ENCODE data around the gene SLC22A2.

DNA sequence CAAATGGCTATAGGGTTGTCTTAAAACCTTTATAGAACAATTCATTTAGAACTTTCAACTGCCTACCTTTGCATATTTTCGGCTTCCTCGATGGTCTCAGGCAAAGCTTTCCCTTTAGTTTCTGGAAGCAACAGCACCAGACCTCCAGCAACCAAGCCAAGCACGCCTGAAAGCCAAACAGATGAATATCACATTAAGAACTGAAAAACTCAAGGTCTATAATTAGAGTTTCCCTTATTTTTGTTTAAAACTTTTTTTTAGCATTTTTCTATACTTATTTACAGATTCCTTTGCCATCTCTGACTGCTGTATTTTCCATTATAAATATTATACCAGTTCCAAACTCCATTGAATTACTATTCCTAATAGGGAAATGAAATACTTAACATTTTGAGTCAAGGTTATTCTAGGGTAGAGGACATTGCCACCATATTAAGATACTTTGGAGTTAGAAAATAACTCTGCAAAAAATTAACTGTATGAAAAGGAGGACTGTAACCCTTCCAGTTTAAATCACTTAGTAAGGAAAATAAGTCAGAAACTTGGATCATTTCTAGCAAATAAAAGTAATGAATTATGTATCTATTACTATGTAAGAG, 33.9 kb downstream of the SLC22A2 start:
- TF ChIP-seq EZH2 (IDR thresholded peaks at IDR 0.05; ENCODE audit: insufficient read depth, low read length): no peak
- TF ChIP-seq, protein P1, sequence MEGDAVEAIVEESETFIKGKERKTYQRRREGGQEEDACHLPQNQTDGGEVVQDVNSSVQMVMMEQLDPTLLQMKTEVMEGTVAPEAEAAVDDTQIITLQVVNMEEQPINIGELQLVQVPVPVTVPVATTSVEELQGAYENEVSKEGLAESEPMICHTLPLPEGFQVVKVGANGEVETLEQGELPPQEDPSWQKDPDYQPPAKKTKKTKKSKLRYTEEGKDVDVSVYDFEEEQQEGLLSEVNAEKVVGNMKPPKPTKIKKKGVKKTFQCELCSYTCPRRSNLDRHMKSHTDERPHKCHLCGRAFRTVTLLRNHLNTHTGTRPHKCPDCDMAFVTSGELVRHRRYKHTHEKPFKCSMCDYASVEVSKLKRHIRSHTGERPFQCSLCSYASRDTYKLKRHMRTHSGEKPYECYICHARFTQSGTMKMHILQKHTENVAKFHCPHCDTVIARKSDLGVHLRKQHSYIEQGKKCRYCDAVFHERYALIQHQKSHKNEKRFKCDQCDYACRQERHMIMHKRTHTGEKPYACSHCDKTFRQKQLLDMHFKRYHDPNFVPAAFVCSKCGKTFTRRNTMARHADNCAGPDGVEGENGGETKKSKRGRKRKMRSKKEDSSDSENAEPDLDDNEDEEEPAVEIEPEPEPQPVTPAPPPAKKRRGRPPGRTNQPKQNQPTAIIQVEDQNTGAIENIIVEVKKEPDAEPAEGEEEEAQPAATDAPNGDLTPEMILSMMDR (IDR thresholded peaks at IDR 0.05; ENCODE audit: insufficient read depth, low read depth, low read length): no peak

Data from astrocyte (in vitro differentiated cells and primary cell).